HG03378 (cell line): Measurements from ENCODE around the gene MTHFD1L.

Experiments used
- ATAC-seq: cut with Tn5 transposase; IDR thresholded peaks from one replicate; pipeline ENCODE4 v1.9.1; 2021; ENCODE audit warnings: mild to moderate bottlenecking, moderate library complexity; ENCODE audit not compliant: unreplicated experiment

MTHFD1L gene

DNA sequence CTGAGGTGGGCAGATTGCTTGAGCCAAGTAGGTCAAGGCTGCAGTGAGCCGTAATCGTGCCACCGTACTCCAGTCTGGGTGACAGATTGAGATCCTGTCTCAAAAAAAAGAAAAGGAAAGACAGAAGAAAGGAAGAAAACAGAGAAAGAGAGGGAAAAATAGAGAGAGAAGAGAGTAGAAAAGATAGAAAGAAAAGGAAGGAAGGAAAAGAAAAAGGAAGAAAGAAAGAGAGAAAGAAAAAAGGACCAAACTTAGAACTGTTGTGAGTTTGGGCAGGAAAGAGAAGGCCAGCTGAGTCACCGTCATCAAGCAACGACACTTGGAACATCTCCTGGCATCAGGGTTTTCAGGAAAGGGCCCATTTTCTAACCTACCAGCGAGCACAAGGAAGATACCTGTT lies 278.3 kb downstream of the MTHFD1L start:
- no peak for ATAC-seq

DNA sequence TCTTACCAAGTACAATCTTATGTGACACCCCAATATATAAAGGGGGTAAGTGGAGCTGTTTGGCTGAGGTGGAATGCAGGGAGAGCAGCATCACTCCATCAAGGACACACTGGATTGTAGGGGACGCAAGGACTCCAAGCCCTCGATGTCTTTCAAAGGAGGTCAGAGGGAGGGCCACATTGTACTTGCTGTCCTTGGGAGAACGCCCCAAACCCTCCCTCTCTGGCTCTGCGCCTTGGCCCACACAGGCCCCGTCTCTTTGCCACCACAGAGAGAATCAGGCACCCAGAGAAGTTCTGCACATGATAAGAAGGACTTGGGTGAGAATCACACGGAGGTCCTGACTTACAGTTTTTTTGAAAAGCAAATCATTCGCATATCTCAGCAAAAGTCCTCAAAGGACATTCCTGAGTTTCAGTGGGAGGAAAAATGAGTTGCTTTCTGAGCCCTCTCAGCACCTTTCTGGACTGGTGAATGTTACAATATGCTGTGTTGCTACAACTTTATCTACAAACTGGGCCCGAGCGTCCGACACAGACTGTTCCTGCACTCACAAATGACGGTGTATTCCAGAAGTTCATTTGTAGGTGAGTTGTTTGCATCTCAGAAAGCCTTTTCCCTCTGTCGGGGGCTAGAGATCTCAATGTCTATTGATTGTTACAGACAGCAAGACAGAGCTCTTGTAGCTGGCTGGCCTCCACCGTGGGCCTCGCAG lies 281.8 kb downstream of the MTHFD1L start:
- no peak for ATAC-seq

DNA sequence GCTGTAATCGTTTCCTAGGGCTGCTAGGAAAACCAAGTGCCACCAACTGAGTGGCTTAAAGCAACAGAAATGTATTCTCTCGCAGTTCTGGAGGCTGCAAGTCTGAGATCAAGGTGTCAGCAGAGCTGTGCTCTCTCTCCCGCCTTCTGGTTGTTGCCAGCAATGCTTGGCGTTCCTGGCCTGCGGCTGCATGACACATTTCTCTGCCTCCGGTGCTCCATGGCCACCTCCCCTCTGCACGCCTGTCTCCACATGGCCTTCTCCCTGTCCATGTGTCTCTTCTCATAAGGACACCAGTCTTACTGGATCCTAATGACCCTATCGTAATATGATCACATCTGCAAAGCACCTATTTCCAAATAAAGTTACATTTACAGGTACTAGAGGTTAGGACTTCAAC lies 282.6 kb downstream of the MTHFD1L start:
- ATAC-seq: no peak

DNA sequence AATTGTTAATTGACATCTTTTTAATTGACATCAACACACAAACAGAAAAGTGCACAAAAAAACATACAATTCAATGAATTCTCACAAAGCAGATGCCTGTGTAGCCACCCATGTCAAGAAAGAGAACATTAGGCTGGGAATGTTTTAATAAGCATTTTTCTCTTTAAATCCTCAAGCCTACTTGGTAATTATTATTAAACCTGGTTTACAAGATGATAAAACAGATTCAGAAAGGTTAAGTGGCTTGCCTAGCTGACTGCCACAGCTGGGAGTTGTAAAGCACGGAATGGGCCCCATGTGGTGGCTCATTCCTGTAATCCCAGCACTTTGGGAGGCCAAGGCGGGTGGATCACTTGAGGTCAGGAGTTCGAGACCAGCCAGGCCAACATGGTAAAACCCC lies 284.3 kb downstream of the MTHFD1L start:
- ATAC-seq: no peak
